Fibroblast of upper back skin (primary cell): ENCODE data around the gene TSTD1.
"Not testable (repeated sequence)": the region's sequence is repeated elsewhere in the genome, so short reads cannot be mapped to it uniquely, and the experiment has no call there.

Experiments used
- DNase-seq: peaks from one replicate; pipeline ENCODE4 v3.0.0-alpha.2; 2013

Gene TSTD1

DNA sequence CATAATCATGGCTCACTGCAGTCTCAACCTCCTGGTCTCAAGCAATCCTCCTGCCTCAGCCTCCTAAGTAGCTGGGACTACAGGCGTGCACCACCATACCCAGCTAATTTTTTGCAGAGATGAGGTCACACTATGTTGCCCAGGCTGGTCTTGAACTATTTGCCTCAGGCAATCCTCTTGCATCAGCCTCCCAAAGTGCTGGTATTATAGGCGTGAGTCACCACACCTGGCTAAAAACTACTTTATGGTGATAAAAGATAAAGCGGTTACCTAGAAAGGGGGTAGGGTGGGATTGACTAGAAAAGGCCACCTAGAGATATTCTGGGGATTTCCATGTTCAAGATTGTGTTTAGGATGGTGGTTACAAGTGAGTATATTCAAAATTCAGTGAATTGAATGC, 5.0 kb downstream of the TSTD1 start:
- DNase-seq: no peak

DNA sequence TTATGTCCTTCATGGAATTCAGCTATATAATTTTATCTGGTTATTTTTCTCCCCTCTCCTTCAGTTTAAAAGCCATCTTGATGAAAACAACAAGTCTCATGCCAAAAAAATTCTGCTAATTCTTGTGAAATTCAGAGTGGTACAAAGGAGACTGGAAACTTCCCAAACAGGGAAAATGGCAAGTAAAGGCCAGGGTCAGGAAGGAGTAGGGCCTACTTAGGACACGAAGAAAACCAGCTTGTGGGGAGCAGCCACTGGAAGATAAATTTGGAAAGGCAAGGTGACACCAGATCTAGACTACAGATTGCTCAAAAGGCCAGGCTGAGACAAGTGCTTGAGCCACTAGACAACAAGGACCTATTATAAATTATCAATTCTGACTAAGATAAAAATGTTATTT, 6.4 kb downstream of the TSTD1 start:
- DNase-seq: no peak

DNA sequence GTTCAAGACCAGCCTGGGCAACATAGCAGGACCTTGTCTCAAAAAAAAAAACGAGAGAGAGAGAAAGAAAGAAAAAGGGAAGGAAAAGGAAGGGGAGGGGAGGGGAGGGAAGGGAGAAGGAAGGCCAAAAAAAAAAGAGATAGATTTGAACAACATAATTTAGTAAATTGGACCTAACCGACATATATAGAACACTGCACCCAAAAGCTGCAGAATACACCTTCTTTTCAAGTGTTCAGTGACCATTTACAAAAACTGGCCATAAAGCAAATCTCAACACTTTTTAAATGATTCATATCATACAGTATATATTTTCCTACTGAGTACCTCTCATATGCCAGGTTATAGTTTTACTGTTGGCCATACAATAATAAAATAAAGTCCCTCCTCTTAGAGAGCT, 6.9 kb downstream of the TSTD1 start:
- DNase-seq: no peak

DNA sequence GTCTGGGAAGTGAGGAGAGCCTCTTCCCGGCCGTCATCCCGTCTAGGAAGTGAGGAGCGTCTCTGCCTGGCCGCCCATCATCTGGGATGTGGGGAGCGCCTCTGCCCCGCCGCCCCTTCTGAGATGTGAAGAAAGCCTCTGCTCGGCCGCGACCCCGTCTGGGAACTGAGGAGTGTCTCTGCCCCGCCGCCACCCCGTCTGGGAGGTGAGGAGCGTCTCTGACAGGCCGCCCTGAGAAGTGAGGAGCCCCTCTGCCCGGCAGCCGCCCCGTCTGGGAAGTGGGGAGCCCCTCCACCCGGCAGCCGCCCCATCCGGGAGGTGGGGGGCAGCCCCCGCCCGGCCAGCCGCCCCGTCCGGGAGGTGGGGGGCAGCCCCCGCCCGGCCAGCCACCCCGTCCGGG, 9.3 kb downstream of the TSTD1 start:
- not testable (repeated sequence) for DNase-seq

DNA sequence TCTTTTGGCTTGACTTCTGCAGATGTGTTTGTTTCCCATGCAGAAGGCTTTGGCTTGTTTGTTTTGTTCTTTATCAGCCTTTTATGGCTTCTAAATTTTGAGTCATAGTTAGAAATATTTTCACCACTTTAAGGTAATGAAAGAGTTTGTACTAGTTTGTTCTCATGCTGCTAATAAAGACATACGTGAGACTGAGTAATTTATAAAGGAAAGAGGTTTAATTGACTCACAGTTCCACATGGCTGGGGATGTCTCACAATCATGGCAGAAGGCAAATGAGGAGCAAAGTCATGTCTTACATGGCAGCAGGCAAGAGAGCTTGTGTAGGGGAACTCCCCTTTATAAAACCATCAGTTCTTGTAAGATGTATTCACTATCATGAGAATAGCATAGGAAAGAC, 11.8 kb downstream of the TSTD1 start:
- not testable (repeated sequence) for DNase-seq

DNA sequence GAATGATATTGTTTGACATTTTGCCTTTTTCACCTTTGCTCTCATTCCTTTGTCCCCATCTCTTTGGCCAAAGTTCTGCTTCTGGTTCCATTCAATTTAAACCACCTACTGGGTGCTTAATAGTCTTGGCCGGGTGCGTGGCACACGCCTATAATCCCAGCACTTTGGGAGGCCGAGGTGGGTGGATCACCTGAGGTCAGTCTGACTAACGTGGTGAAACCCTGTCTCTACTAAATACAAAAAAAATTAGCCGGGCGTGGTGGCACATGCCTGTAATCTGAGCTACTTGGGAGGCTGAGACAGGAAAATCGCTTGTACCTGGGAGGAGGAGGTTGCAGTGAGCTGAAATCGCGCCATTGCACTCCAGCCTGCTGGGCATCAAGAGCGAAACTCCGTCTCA, 16.3 kb downstream of the TSTD1 start:
- DNase-seq: not testable (repeated sequence)

DNA sequence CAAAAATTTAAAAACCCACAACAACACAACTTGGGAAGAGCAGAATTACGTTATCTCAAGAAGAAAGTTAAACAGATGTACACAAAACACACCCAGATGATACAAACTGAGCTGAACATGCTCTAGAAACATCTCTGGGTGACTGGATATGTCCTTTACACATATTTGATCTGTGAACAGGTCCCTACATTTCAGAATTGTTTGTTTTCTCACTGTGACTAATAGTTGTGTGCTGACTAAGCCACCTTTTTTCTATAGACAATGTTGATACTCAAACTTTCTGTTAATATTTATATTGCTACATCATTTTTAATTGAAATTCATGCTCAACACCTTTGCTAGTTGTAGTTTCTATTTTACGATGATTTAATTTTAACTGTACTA, 16.8 kb downstream of the TSTD1 start:
- DNase-seq: no peak

DNA sequence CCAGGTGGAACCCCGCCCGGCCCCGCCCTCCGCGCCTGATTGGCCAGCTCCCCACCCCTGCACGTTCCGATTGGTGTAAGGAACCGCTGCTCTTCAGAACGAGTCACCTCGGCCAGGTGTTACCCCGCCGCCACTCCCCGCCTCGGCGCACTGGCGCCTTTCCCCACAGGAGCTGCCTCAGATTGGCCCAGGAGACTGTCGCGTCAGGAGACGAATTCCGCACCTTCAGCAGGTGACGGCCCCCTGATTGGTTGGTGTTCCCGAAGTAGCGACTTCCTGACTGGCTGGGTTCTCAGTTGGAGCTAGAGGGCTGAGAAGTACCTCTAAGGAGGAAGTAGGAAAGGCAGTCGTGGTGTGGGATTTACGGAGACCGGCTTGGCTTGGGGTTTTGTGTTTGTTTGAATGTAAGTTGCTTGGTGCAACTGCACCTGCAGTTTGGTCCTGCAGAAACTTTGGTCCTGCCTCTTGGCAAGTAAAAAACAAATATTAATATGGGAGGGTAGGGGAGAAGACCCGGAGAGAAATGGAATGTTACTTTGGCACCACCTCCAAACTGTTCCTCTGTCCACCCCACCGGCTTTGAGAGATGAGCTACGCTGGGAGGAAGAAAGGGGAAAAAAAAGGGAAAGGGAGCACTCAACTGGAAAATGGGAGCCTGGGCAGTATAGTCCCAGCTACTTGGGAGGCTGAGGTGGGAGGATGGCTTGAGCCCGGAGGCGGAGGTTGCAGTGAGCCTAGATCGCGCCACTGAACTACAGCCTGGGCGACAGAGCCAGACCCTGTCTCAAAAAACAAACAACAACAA, 17.4 kb downstream of the TSTD1 start:
- no peak for DNase-seq

DNA sequence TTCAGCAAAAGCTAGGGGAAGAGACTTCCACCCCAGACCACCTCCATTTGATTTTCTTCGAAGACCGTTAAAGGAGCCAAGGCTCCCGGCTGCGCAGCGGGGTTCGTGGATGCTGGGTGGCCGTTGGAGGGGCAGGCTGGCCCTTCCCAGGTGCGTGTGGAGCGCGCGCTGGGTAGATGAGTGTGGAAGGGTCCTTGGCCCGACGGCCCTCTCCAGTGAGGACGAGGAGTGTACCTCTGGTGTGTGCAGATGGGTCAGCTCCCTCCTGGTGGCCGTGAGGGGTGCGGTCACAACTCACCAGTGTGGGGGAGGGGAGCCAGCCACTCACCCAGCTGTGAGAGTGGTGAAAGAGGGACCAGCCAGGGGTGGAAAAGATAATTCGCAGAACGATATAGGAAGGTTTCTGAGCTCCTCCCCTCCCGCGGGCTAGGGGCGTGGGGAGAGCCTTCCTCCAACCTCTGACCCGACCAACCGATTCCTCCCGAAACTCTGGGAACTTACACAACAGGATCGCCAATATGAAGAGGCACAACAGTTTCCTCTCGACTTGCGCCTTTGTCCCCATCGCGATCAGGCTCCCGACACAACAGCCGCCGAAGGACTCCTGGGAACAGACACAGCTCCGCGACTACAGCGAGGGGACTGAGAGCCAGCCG, 18.1 kb downstream of the TSTD1 start, which contains the start of gene F11R:
Gene F11R (minus strand): TSS at position 644 of the 656 bp plus-strand sequence. CDS start 79 bp downstream, at position 565.
- no peak for DNase-seq

DNA sequence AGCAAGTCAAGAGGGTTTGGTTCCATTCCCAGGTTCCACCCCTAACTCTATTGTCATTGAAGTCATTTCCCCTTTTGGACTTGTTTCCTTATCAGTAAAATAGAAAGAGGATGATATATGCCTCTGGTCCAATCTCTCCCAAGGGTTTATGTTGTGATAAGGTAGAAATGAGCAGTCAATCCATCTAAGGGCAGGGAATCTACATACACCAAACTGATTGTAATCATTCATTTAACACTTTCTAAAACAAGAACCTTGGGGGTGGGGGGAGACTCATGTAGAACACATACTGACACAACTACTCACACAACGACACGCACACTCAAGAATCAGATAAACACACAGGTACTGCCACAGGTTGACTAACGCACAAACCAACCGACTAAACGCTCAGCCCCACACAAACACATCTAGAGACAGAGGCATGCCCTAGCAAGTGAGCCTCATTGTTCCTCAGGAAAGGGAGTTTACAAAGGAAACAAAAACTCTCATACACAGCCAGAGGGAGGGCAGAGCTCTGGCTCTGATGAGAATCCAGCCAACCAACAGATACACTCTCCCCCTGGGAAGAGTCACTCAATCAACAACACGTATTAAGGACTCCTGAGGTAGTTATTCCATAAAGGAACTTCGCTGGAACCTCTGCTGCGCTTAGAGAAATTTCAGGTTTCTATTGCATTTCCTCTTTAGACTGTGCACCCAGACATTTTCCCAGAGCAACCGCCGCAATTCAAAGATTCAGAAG, 18.8 kb downstream of the TSTD1 start:
- DNase-seq: no peak

DNA sequence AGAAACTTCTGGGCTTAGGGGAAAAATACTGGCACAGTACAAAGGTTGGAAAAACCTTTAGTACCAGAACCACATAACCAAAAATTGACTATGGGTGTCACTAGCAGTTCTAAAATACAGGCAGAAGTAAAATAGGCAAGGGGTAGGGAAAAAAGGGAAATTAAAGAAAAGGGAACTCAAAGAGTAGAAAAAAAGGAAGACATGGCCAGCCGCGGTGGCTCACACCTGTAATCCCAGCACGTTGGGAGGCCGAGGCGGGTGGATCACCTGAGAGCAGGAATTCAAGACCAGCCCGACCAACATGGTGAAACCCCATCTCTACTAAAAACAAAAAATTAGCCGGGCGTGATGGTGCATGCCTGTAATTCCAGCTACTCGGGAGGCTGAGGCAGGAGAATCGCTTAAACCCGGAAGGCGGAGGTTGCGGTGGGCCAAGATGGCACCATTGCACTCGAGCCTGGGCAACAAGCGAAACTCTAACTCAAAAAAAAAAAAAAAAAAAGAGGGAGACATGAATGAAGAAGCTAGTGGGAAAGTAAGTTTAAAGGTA, 19.6 kb downstream of the TSTD1 start:
- DNase-seq: not testable (repeated sequence)

DNA sequence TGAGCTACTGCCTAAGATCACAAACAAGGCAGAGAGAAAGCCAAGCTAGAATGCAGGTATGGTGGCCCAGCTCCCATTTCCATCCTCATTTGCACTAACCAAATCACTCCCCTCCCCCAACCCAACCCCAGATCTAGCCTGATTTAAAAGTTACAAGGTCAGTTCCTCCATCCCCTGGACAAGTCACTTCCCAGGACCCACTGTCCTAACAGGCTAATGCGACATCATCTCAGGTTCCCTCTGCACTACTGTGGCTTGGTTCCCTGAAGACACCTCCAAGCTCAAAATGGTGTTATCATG, 20.2 kb downstream of the TSTD1 start:
- DNase-seq: no peak

DNA sequence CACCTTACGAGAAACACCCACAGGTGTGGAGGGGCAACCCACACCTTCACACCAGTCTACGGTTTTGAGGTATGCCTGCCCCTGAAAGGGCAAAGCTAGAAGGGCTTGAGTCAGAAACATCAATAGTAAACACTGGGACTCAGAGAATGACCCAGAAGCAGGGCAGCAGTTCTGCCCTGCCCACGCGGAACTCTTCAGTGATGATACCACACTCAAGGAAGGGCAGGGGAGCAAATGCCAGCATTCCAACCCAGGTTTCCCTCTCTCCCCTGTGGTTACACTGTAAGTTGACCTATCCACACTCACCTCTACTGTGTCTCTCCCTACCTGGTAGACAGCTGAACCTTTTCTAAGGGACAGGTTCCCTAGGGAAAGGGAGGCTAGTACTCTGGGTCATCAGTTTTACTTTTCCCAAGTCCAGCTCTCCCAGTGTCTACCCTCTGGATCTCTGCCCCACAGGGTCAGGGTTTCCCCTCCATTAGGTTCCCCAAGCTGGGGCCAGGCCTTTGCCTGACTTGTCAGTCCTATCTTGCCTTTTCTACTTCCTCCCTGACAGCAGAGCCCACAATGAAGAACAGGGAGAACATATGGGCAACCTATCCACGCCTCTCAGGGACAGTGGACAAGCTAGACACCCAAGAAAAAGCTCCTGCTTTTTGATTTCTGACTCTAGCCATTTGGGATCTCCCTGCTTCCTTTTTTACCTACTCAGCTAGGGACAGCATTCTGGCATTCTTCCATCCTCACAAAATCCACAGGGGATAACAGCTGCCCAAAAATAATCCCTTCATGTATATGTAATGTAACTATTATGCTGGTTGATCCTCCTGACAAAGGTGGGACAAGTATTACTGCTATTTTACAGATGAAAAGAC, 20.8 kb downstream of the TSTD1 start:
- no peak for DNase-seq

DNA sequence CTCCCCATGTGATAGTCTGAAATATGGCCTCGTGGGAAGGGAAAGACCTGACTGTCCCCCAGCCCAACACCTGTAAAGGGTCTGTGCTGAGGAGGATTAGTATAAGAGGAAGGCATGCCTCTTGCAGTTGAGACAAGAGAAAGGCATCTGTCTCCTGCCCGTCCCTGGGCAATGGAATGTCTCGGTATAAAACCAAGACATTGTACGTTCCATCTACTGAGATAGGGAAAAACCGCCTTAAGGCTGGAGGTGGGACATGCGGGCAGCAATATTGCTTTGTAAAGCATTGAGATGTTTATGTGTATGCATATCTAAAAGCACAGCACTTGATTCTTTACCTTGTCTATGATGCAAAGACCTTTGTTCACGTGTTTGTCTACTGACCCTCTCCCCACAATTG, 21.6 kb downstream of the TSTD1 start:
- not testable (repeated sequence) for DNase-seq

DNA sequence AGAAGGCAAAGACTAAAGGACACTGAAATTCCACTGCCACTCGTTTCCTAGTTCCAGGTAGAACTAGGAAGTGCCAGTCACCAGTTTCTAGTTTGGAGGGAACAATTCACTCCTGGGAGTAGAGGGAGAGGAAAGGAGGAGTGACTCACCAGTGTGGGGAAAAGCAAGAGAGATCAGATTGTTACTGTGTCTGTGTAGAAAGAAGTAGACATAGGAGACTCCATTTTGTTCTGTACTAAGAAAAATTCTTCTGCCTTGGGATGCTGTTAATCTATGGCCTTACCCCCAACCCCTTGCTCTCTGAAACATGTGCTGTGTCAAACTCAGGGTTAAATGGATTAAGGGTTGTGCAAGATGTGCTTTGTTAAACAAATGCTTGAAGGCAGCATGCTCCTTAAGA, 22.1 kb downstream of the TSTD1 start:
- DNase-seq: not testable (repeated sequence)

DNA sequence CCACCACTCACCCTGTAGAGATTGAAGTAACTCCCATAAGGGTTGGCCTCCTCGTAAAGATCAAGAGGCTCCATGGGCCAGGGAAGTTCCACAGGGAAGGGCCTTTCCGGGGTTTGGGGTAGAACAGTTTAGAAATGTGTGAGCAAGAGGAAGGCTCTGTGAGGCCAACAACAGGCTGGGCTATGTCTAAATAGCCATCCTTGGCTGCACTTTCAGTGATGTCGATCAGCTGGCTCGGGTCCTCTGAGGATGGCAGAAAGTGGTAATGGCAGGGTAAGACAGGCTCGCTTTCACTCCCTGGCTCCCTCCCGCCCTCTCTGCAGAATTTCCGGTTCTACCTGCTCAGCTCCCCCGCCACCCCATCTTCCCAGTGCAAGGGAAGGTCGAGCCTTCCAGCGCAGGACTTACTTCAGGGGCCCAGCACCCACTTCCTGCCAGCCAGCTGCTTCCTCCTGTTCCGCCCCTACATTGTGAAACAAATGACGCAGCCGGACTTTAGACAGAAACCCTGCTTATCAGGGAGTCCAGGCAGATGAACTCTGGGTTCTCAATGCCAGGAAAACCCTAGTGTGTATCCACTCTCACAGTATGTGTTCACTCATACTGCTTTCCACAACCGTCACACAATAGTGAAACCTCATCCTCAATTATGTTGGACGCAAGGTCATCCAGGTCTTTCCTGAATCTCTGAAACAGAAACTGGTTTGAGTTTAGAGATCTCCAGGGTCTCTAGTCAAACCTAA, 25.1 kb downstream of the TSTD1 start:
- peak; percentile 47 for DNase-seq

DNA sequence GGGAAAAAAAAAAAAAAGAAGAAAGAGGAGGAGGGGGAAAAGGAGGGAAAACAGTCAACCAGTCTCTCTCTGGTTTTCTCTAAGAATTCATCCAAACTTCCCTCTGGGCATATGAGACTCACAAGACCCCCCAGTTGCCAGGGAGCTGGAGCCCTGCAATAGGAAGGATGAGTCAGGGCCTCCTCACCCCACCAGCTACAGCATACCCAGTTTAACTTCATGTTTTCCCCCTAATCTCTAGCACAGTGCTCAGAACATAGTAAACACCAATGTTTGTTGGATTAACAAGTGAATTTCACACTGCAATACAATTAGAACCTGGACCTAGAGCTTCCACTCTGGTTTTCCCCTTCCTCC, 25.7 kb downstream of the TSTD1 start:
- no peak for DNase-seq

DNA sequence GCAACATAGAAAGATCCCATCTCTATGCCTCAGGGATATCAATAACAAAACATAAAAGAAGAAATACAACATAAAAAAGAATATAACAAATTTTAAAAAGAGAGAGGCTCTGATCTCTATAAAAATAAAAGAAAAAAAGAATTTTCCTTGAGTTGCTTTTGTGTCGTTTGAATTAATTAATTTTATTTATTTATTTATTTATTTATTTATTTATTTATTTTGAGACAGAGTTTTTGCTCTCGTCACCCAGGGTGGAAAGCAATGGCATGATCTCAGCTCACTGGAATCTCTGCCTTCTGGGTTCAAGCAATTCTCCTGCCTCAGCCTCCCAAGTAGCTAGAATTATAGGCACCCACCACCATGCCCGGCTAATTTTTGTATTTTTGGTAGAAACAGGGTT, 26.3 kb downstream of the TSTD1 start:
- DNase-seq: no peak

DNA sequence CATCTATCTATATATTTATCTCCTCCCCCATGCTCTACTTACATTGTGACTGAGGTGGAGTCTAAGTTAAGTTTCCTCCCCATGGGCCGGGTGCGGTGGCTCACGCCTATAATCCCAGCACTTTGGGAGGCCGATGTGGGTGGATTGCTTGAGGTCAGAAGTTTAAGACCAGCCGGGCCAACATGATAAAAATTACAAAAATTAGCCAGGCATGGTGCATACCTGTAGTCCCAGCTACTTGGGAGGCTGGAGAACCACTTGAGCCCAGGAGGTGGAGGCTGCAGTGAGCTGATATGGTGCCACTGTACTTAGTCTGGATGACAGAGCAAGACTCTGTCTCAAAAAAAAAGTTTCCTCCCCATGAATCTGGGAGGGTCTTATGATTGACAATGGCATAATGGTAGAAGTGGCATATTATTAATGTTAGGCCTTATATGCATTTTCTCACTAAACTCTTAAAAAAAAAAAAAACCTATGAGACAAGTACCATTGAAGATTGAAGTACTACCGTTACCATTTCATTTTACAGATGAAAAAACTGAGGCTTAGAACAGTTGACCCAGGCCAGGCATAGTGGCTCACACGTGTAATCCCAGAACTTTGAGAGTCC, 29.1 kb downstream of the TSTD1 start:
- no peak for DNase-seq

DNA sequence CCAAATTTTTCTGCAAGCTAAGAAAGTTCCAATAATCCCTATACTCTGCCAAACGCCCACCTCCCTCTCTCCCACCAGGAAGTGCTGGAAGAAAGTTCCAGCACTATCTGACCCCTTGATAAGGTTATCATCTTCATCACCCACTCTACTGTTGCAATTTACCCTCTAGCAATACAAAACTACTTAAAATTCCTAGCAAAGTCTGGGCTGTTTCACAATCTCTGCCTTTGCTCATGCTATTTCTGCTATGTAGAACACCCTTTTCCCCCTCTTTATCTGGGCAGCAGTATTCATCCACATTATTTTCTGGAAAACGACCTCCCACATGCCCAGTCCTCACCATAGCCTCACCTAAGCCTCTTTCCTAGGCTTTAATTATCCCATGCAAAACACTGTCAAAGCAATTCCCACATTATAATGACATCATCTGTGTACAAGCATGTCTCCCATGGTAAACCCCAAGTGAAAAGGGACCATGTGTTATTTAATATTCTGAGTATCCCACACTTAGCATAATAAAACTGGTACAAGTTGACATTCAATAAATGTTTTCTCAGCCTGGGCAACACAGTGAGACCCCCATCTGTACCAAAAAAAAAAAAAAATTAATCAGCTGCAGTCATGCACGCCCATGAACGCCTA, 29.8 kb downstream of the TSTD1 start:
- DNase-seq: no peak

DNA sequence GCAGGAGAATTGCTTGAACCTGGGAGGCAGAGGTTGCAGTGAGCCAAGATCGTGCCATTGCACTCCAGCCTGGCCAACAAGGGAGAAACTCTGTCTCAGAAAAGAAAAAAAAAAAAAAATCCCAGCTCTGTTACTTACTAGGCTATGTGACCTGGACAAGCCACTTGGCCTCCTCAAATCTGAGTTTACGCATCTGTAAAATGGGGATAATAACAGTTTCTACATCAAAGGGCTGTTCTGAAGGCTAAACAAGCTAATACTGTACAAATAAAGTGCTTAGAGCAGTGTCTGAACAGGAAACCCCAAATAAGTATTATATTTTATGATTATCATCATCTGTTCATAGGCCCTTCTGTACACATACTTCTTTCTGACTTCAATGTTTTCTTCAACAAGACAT, 31.4 kb downstream of the TSTD1 start:
- no peak for DNase-seq
